Measurements from ENCODE around the gene RSRC1.

DNA sequence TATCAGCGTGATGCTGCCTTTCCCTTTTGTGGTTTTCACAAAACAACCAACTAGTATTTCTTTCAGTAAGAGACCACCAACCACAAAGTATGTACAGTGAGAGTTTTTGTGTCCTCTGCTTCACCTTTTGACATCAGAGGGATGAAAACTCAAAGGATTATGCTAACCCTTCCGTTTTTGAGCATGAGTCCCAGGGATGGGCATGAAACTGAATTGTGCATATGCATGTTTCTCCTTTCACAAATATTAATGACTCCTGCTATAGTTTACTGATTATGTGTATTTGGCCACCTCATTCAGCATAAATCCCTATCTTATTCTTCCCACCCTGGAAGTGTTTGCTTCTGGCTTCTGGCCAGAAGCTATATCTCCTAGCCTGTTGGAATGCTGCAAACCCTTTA, 59.2 kb downstream of the RSRC1 start:
- TF ChIP-seq, protein P1, sequence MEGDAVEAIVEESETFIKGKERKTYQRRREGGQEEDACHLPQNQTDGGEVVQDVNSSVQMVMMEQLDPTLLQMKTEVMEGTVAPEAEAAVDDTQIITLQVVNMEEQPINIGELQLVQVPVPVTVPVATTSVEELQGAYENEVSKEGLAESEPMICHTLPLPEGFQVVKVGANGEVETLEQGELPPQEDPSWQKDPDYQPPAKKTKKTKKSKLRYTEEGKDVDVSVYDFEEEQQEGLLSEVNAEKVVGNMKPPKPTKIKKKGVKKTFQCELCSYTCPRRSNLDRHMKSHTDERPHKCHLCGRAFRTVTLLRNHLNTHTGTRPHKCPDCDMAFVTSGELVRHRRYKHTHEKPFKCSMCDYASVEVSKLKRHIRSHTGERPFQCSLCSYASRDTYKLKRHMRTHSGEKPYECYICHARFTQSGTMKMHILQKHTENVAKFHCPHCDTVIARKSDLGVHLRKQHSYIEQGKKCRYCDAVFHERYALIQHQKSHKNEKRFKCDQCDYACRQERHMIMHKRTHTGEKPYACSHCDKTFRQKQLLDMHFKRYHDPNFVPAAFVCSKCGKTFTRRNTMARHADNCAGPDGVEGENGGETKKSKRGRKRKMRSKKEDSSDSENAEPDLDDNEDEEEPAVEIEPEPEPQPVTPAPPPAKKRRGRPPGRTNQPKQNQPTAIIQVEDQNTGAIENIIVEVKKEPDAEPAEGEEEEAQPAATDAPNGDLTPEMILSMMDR (IDR thresholded peaks at IDR 0.05 in 8 of 11, conservative IDR thresholded peaks at IDR 0.05 in 3 of 11), result no peak
- TF ChIP-seq POLR2A (IDR thresholded peaks at IDR 0.05), result no peak

All from spleen (tissue), 7 donors.